NCI-H69 (cell line): Measurements from ENCODE around the gene ATG5.

Experiments
- DNase-seq: peaks from one replicate; lab custom pipeline; 2025; lab: John Stamatoyannopoulos, UW

ATG5 gene

GRCh38 chr6:106220485-106220884, 105.1 kb downstream of the ATG5 start:
- DNase-seq = no peak

GRCh38 chr6:106216527-106216926, 109.0 kb downstream of the ATG5 start:
- DNase-seq = no peak

- no peak for DNase-seq
Observed at GRCh38 chr6:106215608-106216007, 110.0 kb downstream of the ATG5 start.

- peak; percentile 29 for DNase-seq
Observed at GRCh38 chr6:106214531-106214930, 111.0 kb downstream of the ATG5 start.

GRCh38 chr6:106213660-106214289, 111.8 kb downstream of the ATG5 start:
- no peak for DNase-seq

GRCh38 chr6:106212576-106212975, 113.0 kb downstream of the ATG5 start:
- no peak for DNase-seq

- DNase-seq = no peak
Observed at GRCh38 chr6:106206905-106207304, 118.7 kb downstream of the ATG5 start.

- DNase-seq = no peak
Observed at GRCh38 chr6:106204961-106205360, 120.6 kb downstream of the ATG5 start.

GRCh38 chr6:106199998-106200397, 125.6 kb downstream of the ATG5 start:
- no peak for DNase-seq

GRCh38 chr6:106199331-106199730, 126.2 kb downstream of the ATG5 start:
- no peak for DNase-seq

- DNase-seq = no peak
Observed at GRCh38 chr6:106197441-106197840, 128.1 kb downstream of the ATG5 start.

- DNase-seq = peak; percentile 11
Observed at GRCh38 chr6:106194949-106195921, 130.3 kb downstream of the ATG5 start.

- DNase-seq = no peak
Observed at GRCh38 chr6:106192824-106193223, 132.7 kb downstream of the ATG5 start.

- DNase-seq = no peak
Observed at GRCh38 chr6:106188104-106188794, 137.3 kb downstream of the ATG5 start.

GRCh38 chr6:106187424-106187982, 138.1 kb downstream of the ATG5 start:
- peak; percentile 9 for DNase-seq

- no peak for DNase-seq
Observed at GRCh38 chr6:106186714-106187113, 138.8 kb downstream of the ATG5 start.

GRCh38 chr6:106186172-106186571, 139.4 kb downstream of the ATG5 start:
- no peak for DNase-seq

- DNase-seq = no peak
Observed at GRCh38 chr6:106185615-106186014, 139.9 kb downstream of the ATG5 start.

- DNase-seq = no peak
Observed at GRCh38 chr6:106184629-106185028, 140.9 kb downstream of the ATG5 start.

GRCh38 chr6:106183430-106183829, 142.1 kb downstream of the ATG5 start:
- DNase-seq = no peak

GRCh38 chr6:106182455-106182854, 143.1 kb downstream of the ATG5 start:
- no peak for DNase-seq

GRCh38 chr6:106181664-106182418, 143.7 kb downstream of the ATG5 start:
- DNase-seq = no peak
